A673 (cell line): ENCODE data around the gene BID.

Experiments used
- EZH2 ChIP-seq: fragments of 200-600 bp; sonication (generic); IDR thresholded peaks from 2 replicates; pipeline ENCODE4 v1.6.1; 2017; ENCODE audit warnings: borderline replicate concordance, low read depth, mild to moderate bottlenecking, mixed read lengths, antibody characterized with exemption, low read length; ENCODE audit not compliant: poor library complexity, severe bottlenecking
- TF ChIP-seq, protein P1 (sequence below): fragments of 300-800, 200-600 bp; sonication (generic); conservative IDR thresholded peaks from 2 replicates; pipeline ENCODE4 v1.5.1; 2017; ENCODE audit warnings: low read depth, mild to moderate bottlenecking, antibody characterized with exemption, low read length, moderate library complexity, mixed read lengths

DNA sequence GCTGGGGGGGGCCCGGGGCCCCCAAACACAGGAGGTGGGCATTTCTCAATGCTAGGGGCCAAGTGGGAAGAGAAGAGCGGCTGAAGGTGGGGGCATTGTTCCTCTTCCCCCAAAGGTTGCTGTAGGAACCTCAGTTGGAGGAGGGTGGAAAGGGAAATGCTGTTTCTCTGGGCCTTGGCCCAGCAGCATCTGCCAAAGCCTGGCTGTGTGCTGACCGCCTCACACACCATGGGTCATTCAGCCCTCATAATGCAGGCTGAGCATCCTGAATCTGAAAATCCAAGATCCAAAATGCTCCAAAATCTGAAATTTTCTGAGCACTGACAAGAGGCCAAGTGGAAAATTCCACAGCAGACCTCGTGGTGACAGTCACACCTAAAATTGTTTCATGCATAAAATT lies 49.0 kb upstream of the BID start:
- TF ChIP-seq, protein P1, sequence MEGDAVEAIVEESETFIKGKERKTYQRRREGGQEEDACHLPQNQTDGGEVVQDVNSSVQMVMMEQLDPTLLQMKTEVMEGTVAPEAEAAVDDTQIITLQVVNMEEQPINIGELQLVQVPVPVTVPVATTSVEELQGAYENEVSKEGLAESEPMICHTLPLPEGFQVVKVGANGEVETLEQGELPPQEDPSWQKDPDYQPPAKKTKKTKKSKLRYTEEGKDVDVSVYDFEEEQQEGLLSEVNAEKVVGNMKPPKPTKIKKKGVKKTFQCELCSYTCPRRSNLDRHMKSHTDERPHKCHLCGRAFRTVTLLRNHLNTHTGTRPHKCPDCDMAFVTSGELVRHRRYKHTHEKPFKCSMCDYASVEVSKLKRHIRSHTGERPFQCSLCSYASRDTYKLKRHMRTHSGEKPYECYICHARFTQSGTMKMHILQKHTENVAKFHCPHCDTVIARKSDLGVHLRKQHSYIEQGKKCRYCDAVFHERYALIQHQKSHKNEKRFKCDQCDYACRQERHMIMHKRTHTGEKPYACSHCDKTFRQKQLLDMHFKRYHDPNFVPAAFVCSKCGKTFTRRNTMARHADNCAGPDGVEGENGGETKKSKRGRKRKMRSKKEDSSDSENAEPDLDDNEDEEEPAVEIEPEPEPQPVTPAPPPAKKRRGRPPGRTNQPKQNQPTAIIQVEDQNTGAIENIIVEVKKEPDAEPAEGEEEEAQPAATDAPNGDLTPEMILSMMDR: no peak
- no peak for TF ChIP-seq EZH2
